Fibroblast of mammary gland (primary cell): ENCODE results near the gene PTPRM.

Source experiments
- DNase-seq: peaks from one replicate; pipeline ENCODE4 v3.0.0-alpha.2; 2010; ENCODE audit warnings: low read depth
- H3K4me3 ChIP-seq: 2 replicates; pipeline ENCODE4 v1.5.1; 2011; ENCODE audit warnings: low read depth, mild to moderate bottlenecking, low read length, moderate library complexity; ENCODE audit not compliant: control insufficient read depth
- CTCF ChIP-seq: conservative IDR thresholded peaks from 2 replicates; pipeline ENCODE4 v1.5.1; 2011; ENCODE audit warnings: low read depth, low read length, inconsistent platforms; ENCODE audit not compliant: control insufficient read depth, insufficient read depth

The PTPRM gene

GRCh38 chr18:8365006-8365405 is 797.9 kb downstream of the PTPRM start:
- no peak for TF ChIP-seq CTCF
- no peak overlapping the region for H3K4me3 ChIP-seq
- no peak for DNase-seq

- no peak for TF ChIP-seq CTCF
- DNase-seq: no peak
- no peak overlapping the region for H3K4me3 ChIP-seq
Measured at GRCh38 chr18:8365528-8365927, 798.4 kb downstream of the PTPRM start.

- H3K4me3 ChIP-seq: no peak overlapping the region
- DNase-seq: no peak
- TF ChIP-seq CTCF: no peak
Measured at GRCh38 chr18:8366070-8366469, 799.0 kb downstream of the PTPRM start.

- DNase-seq: no peak
- TF ChIP-seq CTCF: no peak
- no peak overlapping the region for H3K4me3 ChIP-seq
Measured at GRCh38 chr18:8366656-8367055, 799.5 kb downstream of the PTPRM start.

- TF ChIP-seq CTCF: no peak
- no peak overlapping the region for H3K4me3 ChIP-seq
- no peak for DNase-seq
Measured at GRCh38 chr18:8367217-8367988, 800.3 kb downstream of the PTPRM start.

- no peak for DNase-seq
- no peak overlapping the region for H3K4me3 ChIP-seq
- TF ChIP-seq CTCF: no peak
Measured at GRCh38 chr18:8368512-8369217, 801.5 kb downstream of the PTPRM start.
